ENCODE results near the gene SMYD3. TPM values are rescaled to one million over a fixed set of nuclear protein-coding genes. Genes with fewer than 3 reads are reported as not detected.

Gene SMYD3
- total and polyA plus RNA-seq, 2 of the 13 experiments (the other 11 are each of a cell fraction or from before 2014, with no cell fraction given), result 27.7 to 35.8 TPM

- FAIRE-seq (no peak), ATAC-seq (no peak), DNase-seq (ENCODE audit: low spot score) (no peak)
- Histone ChIP-seq H3K4me1 (ENCODE audit: insufficient read depth, low read length) (peaks cover 2% of the 10 kb centered on the region; the same call in 1 of the 2 replicates), H2AFZ (ENCODE audit: low read length) (no peak overlapping the region), H3K79me2 (ENCODE audit: insufficient read depth, low read length) (no peaks in the 10 kb centered on the region), H3K9me3 (ENCODE audit: low read length) (no peaks in the 10 kb centered on the region), H4K20me1 (ENCODE audit: insufficient read depth, low read length) (no peaks in the 10 kb centered on the region), H3K36me3 (replicated peaks in 1 of 2; ENCODE audit: control insufficient read depth in 1 of 2, insufficient read depth in 2 of 2, low read length in 2 of 2) (no peaks in the 10 kb centered on the region), H3K4me2 (ENCODE audit: low read depth, low read length) (no peak overlapping the region), H3K27ac (ENCODE audit: extremely low read length, insufficient read depth, low read length) (no peak overlapping the region), H3K4me3 (replicated peaks in 1 of 3; ENCODE audit: insufficient read depth in 1 of 3, low read depth in 2 of 3, low read length in 3 of 3) (no peak overlapping the region), H3K9ac (ENCODE audit: insufficient read depth, low read depth, low read length) (no peak overlapping the region), H3K27me3 (ENCODE audit: control insufficient read depth in 1 of 2, insufficient read depth in 2 of 2, low read length in 2 of 2) (no peaks in the 10 kb centered on the region)
- no TSS peak for BruUV-seq (replicated peaks)
- WGBS (ENCODE audit: low lambda C conversion rate), result 83% methylated on average over 13 of the region's 13 CpGs
- intact Hi-C loops (cut with micrococcal nuclease; ENCODE audit: unreplicated experiment), result no loop called here
- in situ Hi-C loops (cut with HindIII; ENCODE audit: extremely low pct_ligation_motif_present, low pct_unique_long_range_greater_than_20kb), result no loop called here
- CTCF ChIA-PET (ENCODE audit: low intra/inter-chr PET ratio, low total read pairs), result no interaction called here
- POLR2A ChIA-PET, result no interaction called here
- TF ChIP-seq BCL6 (CRISPR knock-in tag; IDR thresholded peaks at IDR 0.05) (no peak), CBX5 (CRISPR knock-in tag; IDR thresholded peaks at IDR 0.05; ENCODE audit: borderline replicate concordance) (no peak), ZNF576 (CRISPR knock-in tag; IDR thresholded peaks at IDR 0.05) (no peak), NCOA2 (CRISPR knock-in tag; IDR thresholded peaks at IDR 0.05) (no peak), ATF4 (CRISPR knock-in tag; IDR thresholded peaks at IDR 0.05) (no peak), ZBED4 (CRISPR knock-in tag; IDR thresholded peaks at IDR 0.05; ENCODE audit: borderline replicate concordance) (no peak), FUBP1 (CRISPR knock-in tag; IDR thresholded peaks at IDR 0.05; ENCODE audit: borderline replicate concordance) (no peak), ZSCAN20 (CRISPR knock-in tag; IDR thresholded peaks at IDR 0.05; ENCODE audit: borderline replicate concordance) (no peak), KAT2B (IDR thresholded peaks at IDR 0.05; ENCODE audit: borderline replicate concordance, low read depth, low read length) (no peak), ZNF598 (CRISPR knock-in tag; IDR thresholded peaks at IDR 0.05; ENCODE audit: borderline replicate concordance) (no peak), ZNF468 (CRISPR knock-in tag; IDR thresholded peaks at IDR 0.05) (no peak), FOSL2 (CRISPR knock-in tag; IDR thresholded peaks at IDR 0.05) (no peak)
- TF ChIP-seq, protein P1, sequence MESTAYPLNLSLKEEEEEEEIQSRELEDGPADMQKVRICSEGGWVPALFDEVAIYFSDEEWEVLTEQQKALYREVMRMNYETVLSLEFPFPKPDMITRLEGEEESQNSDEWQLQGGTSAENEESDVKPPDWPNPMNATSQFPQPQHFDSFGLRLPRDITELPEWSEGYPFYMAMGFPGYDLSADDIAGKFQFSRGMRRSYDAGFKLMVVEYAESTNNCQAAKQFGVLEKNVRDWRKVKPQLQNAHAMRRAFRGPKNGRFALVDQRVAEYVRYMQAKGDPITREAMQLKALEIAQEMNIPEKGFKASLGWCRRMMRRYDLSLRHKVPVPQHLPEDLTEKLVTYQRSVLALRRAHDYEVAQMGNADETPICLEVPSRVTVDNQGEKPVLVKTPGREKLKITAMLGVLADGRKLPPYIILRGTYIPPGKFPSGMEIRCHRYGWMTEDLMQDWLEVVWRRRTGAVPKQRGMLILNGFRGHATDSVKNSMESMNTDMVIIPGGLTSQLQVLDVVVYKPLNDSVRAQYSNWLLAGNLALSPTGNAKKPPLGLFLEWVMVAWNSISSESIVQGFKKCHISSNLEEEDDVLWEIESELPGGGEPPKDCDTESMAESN (CRISPR knock-in tag; conservative IDR thresholded peaks at IDR 0.05), result no peak
Observed at GRCh38 chr1:245700631-245701030, 806.4 kb downstream of the SMYD3 start.
